Caco-2 (cell line): ENCODE results near the gene KIAA1671. TPM values are rescaled to one million over a fixed set of nuclear protein-coding genes. Genes with fewer than 3 reads are reported as not detected.

ENCODE experiments used
- BruUV-seq: library from RNA; stranded (reverse); fragments of 400-500 nt; replicated peaks from 2 replicates; lab custom pipeline; 2021; lab: Mats Ljungman, UMichigan
- CTCF ChIA-PET: fragments of 300-600 bp; sonication (Branson Sonifier 250); formaldehyde crosslinking; loops from one replicate; lab custom pipeline; 2022; ENCODE audit warnings: antibody characterized with exemption; lab: Charles Lee
- POLR2A ChIA-PET: fragments of 300-600 bp; sonication (Branson Sonifier 250); formaldehyde crosslinking; loops from one replicate; lab custom pipeline; 2022; ENCODE audit warnings: antibody characterized with exemption; lab: Charles Lee
- DNase-seq, 2 experiments: peaks; one replicate each; pipeline versions ENCODE4 v3.0.0 to v3.0.0-alpha.2; 2020 to 2022
- H3K27me3 ChIP-seq: replicated peaks from 2 replicates; pipeline ENCODE4 v1.6.0; 2011; ENCODE audit warnings: low read length; ENCODE audit not compliant: control insufficient read depth, insufficient read depth
- H3K36me3 ChIP-seq: 2 replicates; pipeline ENCODE4 v1.5.1; 2011; ENCODE audit warnings: low read length; ENCODE audit not compliant: control insufficient read depth, insufficient read depth
- H3K4me1 ChIP-seq: fragments of 250-450 bp; sonication (Bioruptor Pico); 2 replicates; pipeline ENCODE4 v1.5.1; 2020; ENCODE audit warnings: mild to moderate bottlenecking
- H3K4me3 ChIP-seq: 2 replicates; pipeline ENCODE4 v1.5.1; 2011; ENCODE audit warnings: low read depth, mild to moderate bottlenecking, control low read depth, low read length
- H3K9me3 ChIP-seq: fragments of 250-450 bp; sonication (Bioruptor Pico); 2 replicates; pipeline ENCODE4 v1.5.1; 2020; ENCODE audit warnings: mild to moderate bottlenecking, moderate library complexity
- H3K27ac Mint-ChIP-seq: one replicate; pipeline ENCODE4 v1.8.0; 2022; ENCODE audit warnings: mixed read lengths; ENCODE audit not compliant: unreplicated experiment
- H3K27me3 Mint-ChIP-seq: one replicate; pipeline ENCODE4 v1.8.0; 2022; ENCODE audit warnings: mixed read lengths; ENCODE audit not compliant: insufficient read depth, unreplicated experiment
- H3K36me3 Mint-ChIP-seq: one replicate; pipeline ENCODE4 v1.8.0; 2022; ENCODE audit warnings: mild to moderate bottlenecking, mixed read lengths; ENCODE audit not compliant: insufficient read depth, unreplicated experiment
- H3K4me1 Mint-ChIP-seq: one replicate; pipeline ENCODE4 v1.8.0; 2022; ENCODE audit warnings: low read depth, mixed read lengths; ENCODE audit not compliant: unreplicated experiment
- H3K4me3 Mint-ChIP-seq: one replicate; pipeline ENCODE4 v1.8.0; 2022; ENCODE audit warnings: mild to moderate bottlenecking, moderate library complexity, mixed read lengths; ENCODE audit not compliant: unreplicated experiment
- H3K9me3 Mint-ChIP-seq: one replicate; pipeline ENCODE4 v1.8.0; 2022; ENCODE audit warnings: mixed read lengths; ENCODE audit not compliant: unreplicated experiment
- intact Hi-C: fragments of 100-400 bp; cut with micrococcal nuclease; formaldehyde crosslinking; loops from one replicate; pipeline ENCODE4 v1.10.0; 2022; ENCODE audit not compliant: unreplicated experiment
- total RNA-seq: library from RNA; stranded (reverse); gene quantifications from 2 replicates; pipeline ENCODE4 v1.2.3, GENCODE V29; 2022
- TF ChIP-seq, protein P1 (sequence below), 2 experiments: fragments of 200-600 bp in 1 of 2; IDR thresholded peaks; 1 replicate in 1 of 2; 2 replicates in 1 of 2; pipeline versions ENCODE4 v1.5.1 to v1.8.0; 2011 to 2022; ENCODE audit warnings: antibody characterized with exemption in 1 of 2, control low read depth in 1 of 2, inconsistent platforms in 1 of 2, low read depth in 1 of 2, low read length in 1 of 2, mild to moderate bottlenecking in 1 of 2, moderate library complexity in 1 of 2; ENCODE audit not compliant: insufficient read depth in 1 of 2, severe bottlenecking in 1 of 2, unreplicated experiment in 1 of 2

KIAA1671 gene
- total RNA-seq, 1 experiment from 2014 or later: 28.6 TPM

DNA sequence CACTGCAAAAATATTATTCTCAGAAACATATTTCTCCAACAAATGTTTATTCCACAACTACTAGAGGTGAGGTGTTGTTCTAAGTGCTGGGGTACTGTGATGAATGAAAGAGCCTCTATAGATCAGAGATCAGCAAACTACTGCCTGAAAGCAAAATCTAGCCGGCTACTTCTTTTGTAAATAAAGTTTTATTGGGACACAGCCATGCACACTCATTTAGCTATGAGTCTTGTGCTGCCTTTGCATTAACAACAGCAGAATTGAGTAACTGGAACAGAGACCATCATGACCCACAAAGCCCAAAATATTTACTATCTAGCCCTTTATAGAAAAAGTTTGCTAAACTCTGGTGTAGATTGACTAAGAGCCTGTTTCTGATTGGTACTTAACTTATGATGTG lies 210.0 kb downstream of the KIAA1671 start:
- TF ChIP-seq, protein P1, sequence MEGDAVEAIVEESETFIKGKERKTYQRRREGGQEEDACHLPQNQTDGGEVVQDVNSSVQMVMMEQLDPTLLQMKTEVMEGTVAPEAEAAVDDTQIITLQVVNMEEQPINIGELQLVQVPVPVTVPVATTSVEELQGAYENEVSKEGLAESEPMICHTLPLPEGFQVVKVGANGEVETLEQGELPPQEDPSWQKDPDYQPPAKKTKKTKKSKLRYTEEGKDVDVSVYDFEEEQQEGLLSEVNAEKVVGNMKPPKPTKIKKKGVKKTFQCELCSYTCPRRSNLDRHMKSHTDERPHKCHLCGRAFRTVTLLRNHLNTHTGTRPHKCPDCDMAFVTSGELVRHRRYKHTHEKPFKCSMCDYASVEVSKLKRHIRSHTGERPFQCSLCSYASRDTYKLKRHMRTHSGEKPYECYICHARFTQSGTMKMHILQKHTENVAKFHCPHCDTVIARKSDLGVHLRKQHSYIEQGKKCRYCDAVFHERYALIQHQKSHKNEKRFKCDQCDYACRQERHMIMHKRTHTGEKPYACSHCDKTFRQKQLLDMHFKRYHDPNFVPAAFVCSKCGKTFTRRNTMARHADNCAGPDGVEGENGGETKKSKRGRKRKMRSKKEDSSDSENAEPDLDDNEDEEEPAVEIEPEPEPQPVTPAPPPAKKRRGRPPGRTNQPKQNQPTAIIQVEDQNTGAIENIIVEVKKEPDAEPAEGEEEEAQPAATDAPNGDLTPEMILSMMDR (IDR thresholded peaks at IDR 0.05; ENCODE audit: insufficient read depth in 1 of 2, low read depth in 1 of 2, low read length in 1 of 2, severe bottlenecking in 1 of 2, unreplicated experiment in 1 of 2): no peak
- intact Hi-C loops: no loop called here
- no peak overlapping the region for H3K4me3 Mint-ChIP-seq
- CTCF ChIA-PET: no interaction called here
- H3K27me3 ChIP-seq: no peaks in the 10 kb centered on the region
- H3K27ac Mint-ChIP-seq: no peak overlapping the region
- POLR2A ChIA-PET: no interaction called here
- H3K27me3 Mint-ChIP-seq: no peaks in the 10 kb centered on the region
- H3K9me3 ChIP-seq: no peaks in the 10 kb centered on the region
- no peak for DNase-seq
- H3K4me1 ChIP-seq: no peaks in the 10 kb centered on the region
- BruUV-seq: no TSS peak
- no peaks in the 10 kb centered on the region for H3K9me3 Mint-ChIP-seq
- no peak overlapping the region for H3K4me3 ChIP-seq
- H3K4me1 Mint-ChIP-seq: no peaks in the 10 kb centered on the region
- H3K36me3 ChIP-seq: no peaks in the 10 kb centered on the region
- no peaks in the 10 kb centered on the region for H3K36me3 Mint-ChIP-seq

DNA sequence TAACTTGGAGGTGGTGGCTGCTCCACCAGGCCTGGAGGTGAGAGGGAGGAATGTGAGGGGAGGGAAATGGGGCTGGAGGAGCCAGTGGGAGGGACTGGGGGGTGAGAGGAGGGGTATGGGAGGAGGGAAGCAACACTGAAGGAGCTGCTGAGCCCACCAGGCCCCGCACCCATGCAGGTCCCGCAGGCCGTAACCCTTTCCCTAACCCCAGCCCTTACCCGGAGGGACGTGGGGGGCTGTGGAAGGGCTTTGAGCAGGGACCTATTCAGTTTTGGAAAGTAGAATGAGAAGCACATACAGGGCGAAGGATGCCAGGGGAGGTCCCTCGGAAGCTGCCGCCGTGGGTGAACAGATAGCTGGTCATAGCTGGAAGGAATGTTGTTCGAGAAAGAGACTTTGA lies 213.3 kb downstream of the KIAA1671 start:
- no peaks in the 10 kb centered on the region for H3K27me3 ChIP-seq
- intact Hi-C loops: no loop called here
- TF ChIP-seq, protein P1 (IDR thresholded peaks at IDR 0.05; ENCODE audit: insufficient read depth in 1 of 2, low read depth in 1 of 2, low read length in 1 of 2, severe bottlenecking in 1 of 2, unreplicated experiment in 1 of 2): no peak
- ChIA-PET POLR2A (no interaction called here), CTCF (no interaction called here)
- no peak overlapping the region for H3K4me3 ChIP-seq
- no peaks in the 10 kb centered on the region for H3K4me1 ChIP-seq
- Mint-ChIP-seq H3K27me3 (no peaks in the 10 kb centered on the region), H3K9me3 (no peaks in the 10 kb centered on the region), H3K36me3 (peaks cover 7% of the 10 kb centered on the region), H3K27ac (no peak overlapping the region), H3K4me3 (no peak overlapping the region), H3K4me1 (no peaks in the 10 kb centered on the region)
- BruUV-seq: no TSS peak
- no peaks in the 10 kb centered on the region for H3K9me3 ChIP-seq
- DNase-seq: no peak
- no peaks in the 10 kb centered on the region for H3K36me3 ChIP-seq

DNA sequence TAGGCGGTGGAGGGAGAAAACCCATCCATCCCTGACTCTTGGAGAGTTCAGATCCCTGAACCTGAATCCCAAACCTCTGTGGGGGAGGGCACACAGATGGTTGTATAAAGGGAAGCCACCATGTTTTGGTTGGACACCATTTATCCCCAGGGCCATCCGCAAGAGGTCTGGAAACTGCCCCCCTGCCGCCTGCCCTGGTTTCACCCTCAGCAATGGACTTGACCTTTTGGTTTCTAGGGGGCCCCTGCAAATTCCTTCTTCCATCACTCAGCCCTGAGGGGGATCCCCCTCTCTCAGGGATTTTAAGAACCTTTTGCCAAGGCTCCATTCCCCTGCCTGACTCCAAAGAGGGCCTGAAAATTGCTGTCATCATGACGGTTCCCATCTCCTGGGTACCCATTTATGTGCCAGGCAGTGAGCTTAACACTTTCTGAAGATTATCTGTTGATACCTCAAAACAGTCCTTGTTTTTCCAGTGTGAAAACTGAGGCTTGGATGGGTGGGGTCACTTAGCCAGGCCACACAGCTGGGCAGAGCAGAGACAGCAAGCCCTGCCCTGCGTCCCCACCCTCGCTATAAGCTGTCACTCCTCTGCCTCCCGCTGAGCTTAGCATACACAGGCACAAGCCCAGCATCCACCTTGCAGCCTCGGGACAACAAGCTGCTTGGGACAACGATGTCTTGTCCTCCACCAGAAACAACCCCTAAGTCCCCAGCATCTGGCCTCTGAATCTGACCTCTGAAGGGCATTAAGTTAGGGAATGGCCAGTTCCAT lies 213.9 kb downstream of the KIAA1671 start:
- Histone ChIP-seq H3K27me3 (no peaks in the 10 kb centered on the region), H3K36me3 (no peaks in the 10 kb centered on the region), H3K4me1 (no peaks in the 10 kb centered on the region), H3K9me3 (no peaks in the 10 kb centered on the region), H3K4me3 (no peak overlapping the region)
- Mint-ChIP-seq H3K4me1 (no peaks in the 10 kb centered on the region), H3K4me3 (no peak overlapping the region), H3K36me3 (peaks cover 7% of the 10 kb centered on the region), H3K27me3 (no peaks in the 10 kb centered on the region), H3K9me3 (no peaks in the 10 kb centered on the region), H3K27ac (no peak overlapping the region)
- intact Hi-C loops: no loop called here
- BruUV-seq: no TSS peak
- TF ChIP-seq, protein P1 (IDR thresholded peaks at IDR 0.05; ENCODE audit: insufficient read depth in 1 of 2, low read depth in 1 of 2, low read length in 1 of 2, severe bottlenecking in 1 of 2, unreplicated experiment in 1 of 2): no peak
- CTCF ChIA-PET: no interaction called here
- no peak for DNase-seq
- POLR2A ChIA-PET: no interaction called here
